ENCODE results near the gene ABL2. TPM values are rescaled to one million over a fixed set of nuclear protein-coding genes. Genes with fewer than 3 reads are reported as not detected.
A peak's percentile ranks its signal among the peaks of the same experiment; 100 is the strongest.

The ABL2 gene
- total and polyA plus RNA-seq, 7 donors: 1.2 to 32.6 (median 10.3) TPM

DNA sequence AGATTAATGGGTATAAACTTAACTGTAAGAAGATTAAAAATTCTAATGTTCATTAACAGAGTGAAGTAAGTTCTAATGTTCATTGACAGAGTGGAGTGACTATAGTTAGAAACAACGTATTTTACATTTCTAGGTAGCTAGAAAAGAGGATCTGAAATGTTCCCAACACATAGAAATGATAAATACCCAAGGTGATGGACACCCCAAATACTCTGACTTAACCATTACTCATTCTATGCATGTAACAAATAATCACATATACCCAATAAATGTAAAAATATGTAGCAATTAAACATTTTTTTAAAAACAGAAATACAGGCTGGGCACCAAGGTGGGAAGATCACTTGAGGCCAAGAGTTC is 62.1 kb downstream of the ABL2 start:
- Histone ChIP-seq H3K9me3 (no peaks in the 10 kb centered on the region), H3K4me3 (no peak overlapping the region), H3K36me3 (no peaks in the 10 kb centered on the region), H3K27ac (peak overlapping the region in 2 of 4 donors; percentile 44 to 45), H3K27me3 (no peaks in the 10 kb centered on the region), H3K4me1 (peaks cover 0 to 42% (median 29%) of the 10 kb centered on the region in 4 donors)
- no peak for DNase-seq
- intact Hi-C loops (cut with DNase I): no loop called here
- 69 to 93% methylated on average over 1 of the region's 1 CpG for WGBS, 2 donors
- TF ChIP-seq, protein P1, sequence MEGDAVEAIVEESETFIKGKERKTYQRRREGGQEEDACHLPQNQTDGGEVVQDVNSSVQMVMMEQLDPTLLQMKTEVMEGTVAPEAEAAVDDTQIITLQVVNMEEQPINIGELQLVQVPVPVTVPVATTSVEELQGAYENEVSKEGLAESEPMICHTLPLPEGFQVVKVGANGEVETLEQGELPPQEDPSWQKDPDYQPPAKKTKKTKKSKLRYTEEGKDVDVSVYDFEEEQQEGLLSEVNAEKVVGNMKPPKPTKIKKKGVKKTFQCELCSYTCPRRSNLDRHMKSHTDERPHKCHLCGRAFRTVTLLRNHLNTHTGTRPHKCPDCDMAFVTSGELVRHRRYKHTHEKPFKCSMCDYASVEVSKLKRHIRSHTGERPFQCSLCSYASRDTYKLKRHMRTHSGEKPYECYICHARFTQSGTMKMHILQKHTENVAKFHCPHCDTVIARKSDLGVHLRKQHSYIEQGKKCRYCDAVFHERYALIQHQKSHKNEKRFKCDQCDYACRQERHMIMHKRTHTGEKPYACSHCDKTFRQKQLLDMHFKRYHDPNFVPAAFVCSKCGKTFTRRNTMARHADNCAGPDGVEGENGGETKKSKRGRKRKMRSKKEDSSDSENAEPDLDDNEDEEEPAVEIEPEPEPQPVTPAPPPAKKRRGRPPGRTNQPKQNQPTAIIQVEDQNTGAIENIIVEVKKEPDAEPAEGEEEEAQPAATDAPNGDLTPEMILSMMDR (IDR thresholded peaks at IDR 0.05): no peak
- TF ChIP-seq EP300 (IDR thresholded peaks at IDR 0.05) (no peak), POLR2A (IDR thresholded peaks at IDR 0.05) (no peak)

- H3K4me1 ChIP-seq: peaks cover 0 to 42% (median 29%) of the 10 kb centered on the region in 4 donors
- WGBS, 2 donors: 80 to 84% methylated on average over 8 of the region's 8 CpGs
- H3K9me3 ChIP-seq: no peaks in the 10 kb centered on the region
- H3K36me3 ChIP-seq: no peaks in the 10 kb centered on the region
- no peak overlapping the region for H3K4me3 ChIP-seq
- no peak for DNase-seq
- intact Hi-C loops (cut with DNase I): no loop called here
- H3K27me3 ChIP-seq: no peaks in the 10 kb centered on the region
- TF ChIP-seq POLR2A (IDR thresholded peaks at IDR 0.05) (no peak), EP300 (IDR thresholded peaks at IDR 0.05) (no peak), POLR2AphosphoS5 (IDR thresholded peaks at IDR 0.05) (peak in 3 of 4 donors; percentile 8 to 78 (median 68))
- TF ChIP-seq, protein P1 (IDR thresholded peaks at IDR 0.05): no peak
- peak overlapping the region in 2 of 4 donors; percentile 44 to 45 for H3K27ac ChIP-seq
These were observed 62.6 kb downstream of the ABL2 start for GRCh38 chr1:179166663-179167417.

GRCh38 chr1:179164494-179164893 is 65.0 kb downstream of the ABL2 start:
- H3K9me3 ChIP-seq: no peaks in the 10 kb centered on the region
- no peak overlapping the region for H3K27ac ChIP-seq
- DNase-seq: no peak
- H3K4me3 ChIP-seq: no peak overlapping the region
- intact Hi-C loops (cut with DNase I): no loop called here
- 97 to 98% methylated on average over 1 of the region's 1 CpG for WGBS, 2 donors
- no peaks in the 10 kb centered on the region for H3K27me3 ChIP-seq
- no peaks in the 10 kb centered on the region for H3K36me3 ChIP-seq
- TF ChIP-seq POLR2A (IDR thresholded peaks at IDR 0.05): no peak
- no peak for TF ChIP-seq POLR2AphosphoS5 (IDR thresholded peaks at IDR 0.05)
- TF ChIP-seq, protein P1 (IDR thresholded peaks at IDR 0.05): no peak
- H3K4me1 ChIP-seq: peaks cover 0 to 32% (median 22%) of the 10 kb centered on the region in 4 donors

DNA sequence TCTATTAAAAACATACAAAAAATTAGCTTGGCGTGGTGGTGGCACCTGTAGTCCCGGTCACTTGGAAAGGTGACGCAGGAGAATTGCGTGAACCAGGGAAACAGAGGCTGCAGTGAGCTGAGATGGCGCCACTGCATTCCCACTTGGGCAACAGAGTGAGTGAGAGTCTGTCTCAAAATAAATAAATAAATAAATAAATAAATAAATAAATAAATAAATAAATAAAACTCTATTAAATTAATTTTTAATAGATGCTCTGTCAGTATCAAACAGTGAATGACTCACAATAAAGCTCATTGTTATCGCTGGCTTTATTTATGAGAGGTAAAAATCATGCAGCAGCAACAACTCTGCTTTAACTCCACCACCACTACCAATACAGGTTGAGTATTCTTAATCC is 72.8 kb downstream of the ABL2 start:
- 98% methylated on average over 6 of the region's 6 CpGs for WGBS, 2 donors
- H3K36me3 ChIP-seq: no peaks in the 10 kb centered on the region
- no peak for TF ChIP-seq POLR2A (IDR thresholded peaks at IDR 0.05)
- no peak for TF ChIP-seq EP300 (IDR thresholded peaks at IDR 0.05)
- TF ChIP-seq, protein P1 (IDR thresholded peaks at IDR 0.05): no peak
- TF ChIP-seq POLR2AphosphoS5 (IDR thresholded peaks at IDR 0.05): no peak

More for the DNA sequence above, 72.8 kb downstream of the ABL2 start:
- no peaks in the 10 kb centered on the region for H3K27me3 ChIP-seq
- no peak for DNase-seq
- peaks cover 0 to 9% (median 3%) of the 10 kb centered on the region in 4 donors for H3K4me1 ChIP-seq
- intact Hi-C loops (cut with DNase I): no loop called here
- no peak overlapping the region for H3K4me3 ChIP-seq
- H3K27ac ChIP-seq: no peak overlapping the region
- H3K9me3 ChIP-seq: no peaks in the 10 kb centered on the region
